Stimulated activated memory B cell treated with anti-CD40 and anti-IgM and Interleukin-4, amounts not matched to agents 10 μg/mL and 1 μg/mL and 100 μg/mL, for 72 hours (primary cell): Measurements from ENCODE around the gene RNU2-63P.
A peak's percentile ranks its signal among the peaks of the same experiment; 100 is the strongest.
"Not testable (repeated sequence)": the region's sequence is repeated elsewhere in the genome, so short reads cannot be mapped to it uniquely, and the experiment has no call there.

Experiments
- ATAC-seq: fragments of 150-1000 bp; cut with Tn5 transposase; 2 replicates; pipeline ENCODE4 v1.10.0; 2021
- H3K27ac Mint-ChIP-seq: one replicate; pipeline ENCODE4 v1.8.0; 2022; ENCODE audit warnings: mild to moderate bottlenecking, mixed read lengths
- H3K27me3 Mint-ChIP-seq: one replicate; pipeline ENCODE4 v1.8.0; 2022; ENCODE audit warnings: mixed read lengths
- H3K36me3 Mint-ChIP-seq: one replicate; pipeline ENCODE4 v1.8.0; 2022; ENCODE audit warnings: mixed read lengths
- H3K4me1 Mint-ChIP-seq: one replicate; pipeline ENCODE4 v1.8.0; 2022; ENCODE audit warnings: mixed read lengths
- H3K4me3 Mint-ChIP-seq: one replicate; pipeline ENCODE4 v1.8.0; 2022; ENCODE audit warnings: mild to moderate bottlenecking, moderate library complexity, mixed read lengths
- H3K9me3 Mint-ChIP-seq: one replicate; pipeline ENCODE4 v1.8.0; 2022; ENCODE audit warnings: mixed read lengths

The RNU2-63P gene

GRCh38 chr2:88042476-88042875 is 26.1 kb upstream of the RNU2-63P start:
- Mint-ChIP-seq H3K27ac (no peak overlapping the region), H3K4me1 (peaks cover 49% of the 10 kb centered on the region), H3K9me3 (peaks cover 8% of the 10 kb centered on the region), H3K4me3 (no peak overlapping the region), H3K36me3 (peaks cover 32% of the 10 kb centered on the region), H3K27me3 (no peaks in the 10 kb centered on the region)
- no peak for ATAC-seq

GRCh38 chr2:88038263-88039105 is 22.1 kb upstream of the RNU2-63P start:
- H3K4me1 Mint-ChIP-seq, result peaks cover 48% of the 10 kb centered on the region
- H3K27me3 Mint-ChIP-seq, result no peaks in the 10 kb centered on the region
- H3K4me3 Mint-ChIP-seq, result no peak overlapping the region
- H3K36me3 Mint-ChIP-seq, result peaks cover 42% of the 10 kb centered on the region
- H3K9me3 Mint-ChIP-seq, result peaks cover 8% of the 10 kb centered on the region
- H3K27ac Mint-ChIP-seq, result peak overlapping the region; percentile 80
- peak; percentile 61 for ATAC-seq

GRCh38 chr2:88036606-88037005 is 20.3 kb upstream of the RNU2-63P start:
- ATAC-seq, result no peak
- Mint-ChIP-seq H3K27ac (peak overlapping the region; percentile 37), H3K9me3 (peaks cover 8% of the 10 kb centered on the region), H3K4me3 (no peak overlapping the region), H3K36me3 (peaks cover 40% of the 10 kb centered on the region), H3K27me3 (no peaks in the 10 kb centered on the region), H3K4me1 (peaks cover 34% of the 10 kb centered on the region)

GRCh38 chr2:88036182-88036581 is 19.8 kb upstream of the RNU2-63P start:
- Mint-ChIP-seq H3K4me1 (peaks cover 34% of the 10 kb centered on the region), H3K36me3 (peaks cover 40% of the 10 kb centered on the region), H3K27me3 (no peaks in the 10 kb centered on the region), H3K4me3 (no peak overlapping the region), H3K27ac (peak overlapping the region; percentile 37), H3K9me3 (peaks cover 8% of the 10 kb centered on the region)
- ATAC-seq, result no peak

GRCh38 chr2:88032070-88032702 is 15.8 kb upstream of the RNU2-63P start:
- H3K4me1 Mint-ChIP-seq, result peaks cover 34% of the 10 kb centered on the region
- H3K27me3 Mint-ChIP-seq, result no peaks in the 10 kb centered on the region
- no peaks in the 10 kb centered on the region for H3K9me3 Mint-ChIP-seq
- ATAC-seq, result no peak
- H3K4me3 Mint-ChIP-seq, result no peak overlapping the region
- H3K36me3 Mint-ChIP-seq, result peaks cover 46% of the 10 kb centered on the region
- no peak overlapping the region for H3K27ac Mint-ChIP-seq

GRCh38 chr2:88028931-88029330 is 12.6 kb upstream of the RNU2-63P start:
- Mint-ChIP-seq H3K36me3 (peaks cover 30% of the 10 kb centered on the region), H3K4me3 (no peak overlapping the region), H3K27me3 (no peaks in the 10 kb centered on the region), H3K27ac (peak overlapping the region; percentile 91), H3K9me3 (no peaks in the 10 kb centered on the region), H3K4me1 (peaks cover 22% of the 10 kb centered on the region)
- peak; percentile 74 for ATAC-seq

- Mint-ChIP-seq H3K9me3 (no peaks in the 10 kb centered on the region), H3K27ac (peak overlapping the region; percentile 91), H3K4me3 (peak overlapping the region; percentile 72), H3K27me3 (no peaks in the 10 kb centered on the region), H3K36me3 (peaks cover 30% of the 10 kb centered on the region), H3K4me1 (peaks cover 22% of the 10 kb centered on the region)
- peak; percentile 83 for ATAC-seq
Measured at GRCh38 chr2:88027697-88028389, 11.5 kb upstream of the RNU2-63P start.

- H3K27ac Mint-ChIP-seq, result no peak overlapping the region
- peaks cover 22% of the 10 kb centered on the region for H3K4me1 Mint-ChIP-seq
- H3K27me3 Mint-ChIP-seq, result no peaks in the 10 kb centered on the region
- no peak overlapping the region for H3K4me3 Mint-ChIP-seq
- no peaks in the 10 kb centered on the region for H3K9me3 Mint-ChIP-seq
- H3K36me3 Mint-ChIP-seq, result peaks cover 22% of the 10 kb centered on the region
- no peak for ATAC-seq
Measured at GRCh38 chr2:88024509-88024908, 8.2 kb upstream of the RNU2-63P start.

GRCh38 chr2:88022669-88022921 is 6.2 kb upstream of the RNU2-63P start:
- no peak overlapping the region for H3K4me3 Mint-ChIP-seq
- H3K27ac Mint-ChIP-seq, result no peak overlapping the region
- ATAC-seq, result no peak
- H3K9me3 Mint-ChIP-seq, result peaks cover 6% of the 10 kb centered on the region
- peaks cover 16% of the 10 kb centered on the region for H3K4me1 Mint-ChIP-seq
- peaks cover 12% of the 10 kb centered on the region for H3K36me3 Mint-ChIP-seq
- H3K27me3 Mint-ChIP-seq, result no peaks in the 10 kb centered on the region

- Mint-ChIP-seq H3K4me3 (no peak overlapping the region), H3K27me3 (no peaks in the 10 kb centered on the region), H3K4me1 (peaks cover 16% of the 10 kb centered on the region), H3K9me3 (peaks cover 6% of the 10 kb centered on the region), H3K27ac (no peak overlapping the region), H3K36me3 (peaks cover 9% of the 10 kb centered on the region)
- ATAC-seq, result no peak
Measured at GRCh38 chr2:88019985-88020384, 3.6 kb upstream of the RNU2-63P start.

GRCh38 chr2:88018909-88019308 is 2.6 kb upstream of the RNU2-63P start:
- Mint-ChIP-seq H3K27ac (no peak overlapping the region), H3K4me1 (peaks cover 23% of the 10 kb centered on the region), H3K9me3 (peaks cover 6% of the 10 kb centered on the region), H3K4me3 (no peak overlapping the region), H3K36me3 (peaks cover 9% of the 10 kb centered on the region), H3K27me3 (no peaks in the 10 kb centered on the region)
- no peak for ATAC-seq

GRCh38 chr2:88018077-88018805 is 1.9 kb upstream of the RNU2-63P start:
- not testable (repeated sequence) for H3K36me3 Mint-ChIP-seq, H3K27me3 Mint-ChIP-seq, H3K9me3 Mint-ChIP-seq, ATAC-seq
- peak overlapping the region; percentile 97 for H3K4me3 Mint-ChIP-seq
- peaks cover 23% of the 10 kb centered on the region for H3K4me1 Mint-ChIP-seq
- peak overlapping the region; percentile 99 for H3K27ac Mint-ChIP-seq

- H3K27me3 Mint-ChIP-seq, H3K36me3 Mint-ChIP-seq, ATAC-seq, H3K9me3 Mint-ChIP-seq: not testable (repeated sequence)
- peak overlapping the region; percentile 99 for H3K27ac Mint-ChIP-seq
- H3K4me3 Mint-ChIP-seq, result peak overlapping the region; percentile 97
- peaks cover 23% of the 10 kb centered on the region for H3K4me1 Mint-ChIP-seq
Measured at GRCh38 chr2:88017780-88018038, 1.4 kb upstream of the RNU2-63P start.

- H3K27me3 Mint-ChIP-seq, result no peaks in the 10 kb centered on the region
- peaks cover 23% of the 10 kb centered on the region for H3K4me1 Mint-ChIP-seq
- H3K27ac Mint-ChIP-seq, result peak overlapping the region; percentile 99
- H3K4me3 Mint-ChIP-seq, result peak overlapping the region; percentile 97
- peaks cover 9% of the 10 kb centered on the region for H3K36me3 Mint-ChIP-seq
- H3K9me3 Mint-ChIP-seq, result peaks cover 6% of the 10 kb centered on the region
- peak; percentile 76 for ATAC-seq
Measured at GRCh38 chr2:88016960-88017779, 823 bp upstream of the RNU2-63P start.

GRCh38 chr2:88011011-88011410 is 5.3 kb downstream of the RNU2-63P start:
- Mint-ChIP-seq H3K9me3 (no peaks in the 10 kb centered on the region), H3K27ac (no peak overlapping the region), H3K36me3 (no peaks in the 10 kb centered on the region), H3K4me3 (no peak overlapping the region), H3K4me1 (peaks cover 7% of the 10 kb centered on the region), H3K27me3 (no peaks in the 10 kb centered on the region)
- no peak for ATAC-seq
